Raji (cell line): ENCODE data around the gene CUL4A.

ENCODE experiments used
- POLR2A ChIP-seq: IDR thresholded peaks from 2 replicates; pipeline ENCODE4 v1.6.1; 2011; ENCODE audit warnings: low read depth, low read length, control low read depth; ENCODE audit not compliant: insufficient read depth

Gene CUL4A

GRCh38 chr13:113283904-113284303 lies 74.5 kb downstream of the CUL4A start:
- no peak for TF ChIP-seq POLR2A

GRCh38 chr13:113288880-113289279 lies 79.5 kb downstream of the CUL4A start:
- no peak for TF ChIP-seq POLR2A

GRCh38 chr13:113291129-113291528 lies 81.7 kb downstream of the CUL4A start:
- TF ChIP-seq POLR2A = no peak

- no peak for TF ChIP-seq POLR2A
Observed at GRCh38 chr13:113292021-113292862, 82.8 kb downstream of the CUL4A start.

GRCh38 chr13:113293686-113294085 lies 84.3 kb downstream of the CUL4A start:
- TF ChIP-seq POLR2A = no peak

- TF ChIP-seq POLR2A = 0 out of 2 replicates have a peak, but pooled peaks have one; percentile 9
Observed at GRCh38 chr13:113295776-113296175, 86.4 kb downstream of the CUL4A start.

- TF ChIP-seq POLR2A = peak; percentile 68
Observed at GRCh38 chr13:113296823-113297369, 87.5 kb downstream of the CUL4A start, which contains the start of gene LAMP1. Gene LAMP1, plus strand, starts transcription at chr13:113297239. Its CDS starts 196 bp downstream, at chr13:113297435.

GRCh38 chr13:113297370-113298042 lies 88.1 kb downstream of the CUL4A start:
- no peak for TF ChIP-seq POLR2A

- TF ChIP-seq POLR2A = no peak
Observed at GRCh38 chr13:113298043-113298945, 88.9 kb downstream of the CUL4A start.

GRCh38 chr13:113299951-113300350 lies 90.5 kb downstream of the CUL4A start:
- TF ChIP-seq POLR2A = no peak

GRCh38 chr13:113302986-113303385 lies 93.6 kb downstream of the CUL4A start:
- TF ChIP-seq POLR2A = no peak

GRCh38 chr13:113304121-113304520 lies 94.7 kb downstream of the CUL4A start:
- TF ChIP-seq POLR2A = no peak

- no peak for TF ChIP-seq POLR2A
Observed at GRCh38 chr13:113305208-113305607, 95.8 kb downstream of the CUL4A start.

GRCh38 chr13:113307491-113307890 lies 98.1 kb downstream of the CUL4A start:
- no peak for TF ChIP-seq POLR2A

GRCh38 chr13:113309473-113309872 lies 100.1 kb downstream of the CUL4A start:
- TF ChIP-seq POLR2A = no peak
